ENCODE measurements around the gene OGDH.

The OGDH gene

GRCh38 chr7:44632196-44632595, 25.8 kb downstream of the OGDH start:
- TF ChIP-seq TEAD4 (IDR thresholded peaks at IDR 0.05): no peak
- no peak for TF ChIP-seq CREB1 (IDR thresholded peaks at IDR 0.05; ENCODE audit: low read depth)
- TF ChIP-seq FOXM1 (IDR thresholded peaks at IDR 0.05; ENCODE audit: borderline replicate concordance, low read depth): no peak
- TF ChIP-seq EGR1 (IDR thresholded peaks at IDR 0.05): no peak
- TF ChIP-seq RAD21 (IDR thresholded peaks at IDR 0.05; ENCODE audit: low read depth): no peak
- no peak for TF ChIP-seq TAF1 (IDR thresholded peaks at IDR 0.05; ENCODE audit: low read depth)
- TF ChIP-seq YY1 (IDR thresholded peaks at IDR 0.05; ENCODE audit: low read depth): no peak

GRCh38 chr7:44633254-44634186, 27.1 kb downstream of the OGDH start:
- TF ChIP-seq EP300 (IDR thresholded peaks at IDR 0.05; ENCODE audit: borderline replicate concordance) (no peak), EGR1 (IDR thresholded peaks at IDR 0.05) (no peak), FOXM1 (IDR thresholded peaks at IDR 0.05; ENCODE audit: borderline replicate concordance, low read depth) (no peak), YY1 (IDR thresholded peaks at IDR 0.05; ENCODE audit: low read depth) (no peak), CEBPB (IDR thresholded peaks at IDR 0.05) (no peak), TEAD4 (IDR thresholded peaks at IDR 0.05) (no peak), RAD21 (IDR thresholded peaks at IDR 0.05; ENCODE audit: low read depth) (no peak), ZBTB7A (IDR thresholded peaks at IDR 0.05; ENCODE audit: low read depth) (no peak), MAX (IDR thresholded peaks at IDR 0.05) (no peak), CREB1 (IDR thresholded peaks at IDR 0.05; ENCODE audit: low read depth) (no peak), TCF12 (IDR thresholded peaks at IDR 0.05; ENCODE audit: low read depth) (no peak)
- TF ChIP-seq, protein P1, sequence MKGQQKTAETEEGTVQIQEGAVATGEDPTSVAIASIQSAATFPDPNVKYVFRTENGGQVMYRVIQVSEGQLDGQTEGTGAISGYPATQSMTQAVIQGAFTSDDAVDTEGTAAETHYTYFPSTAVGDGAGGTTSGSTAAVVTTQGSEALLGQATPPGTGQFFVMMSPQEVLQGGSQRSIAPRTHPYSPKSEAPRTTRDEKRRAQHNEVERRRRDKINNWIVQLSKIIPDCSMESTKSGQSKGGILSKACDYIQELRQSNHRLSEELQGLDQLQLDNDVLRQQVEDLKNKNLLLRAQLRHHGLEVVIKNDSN (IDR thresholded peaks at IDR 0.05): no peak
- TF ChIP-seq, protein P2, sequence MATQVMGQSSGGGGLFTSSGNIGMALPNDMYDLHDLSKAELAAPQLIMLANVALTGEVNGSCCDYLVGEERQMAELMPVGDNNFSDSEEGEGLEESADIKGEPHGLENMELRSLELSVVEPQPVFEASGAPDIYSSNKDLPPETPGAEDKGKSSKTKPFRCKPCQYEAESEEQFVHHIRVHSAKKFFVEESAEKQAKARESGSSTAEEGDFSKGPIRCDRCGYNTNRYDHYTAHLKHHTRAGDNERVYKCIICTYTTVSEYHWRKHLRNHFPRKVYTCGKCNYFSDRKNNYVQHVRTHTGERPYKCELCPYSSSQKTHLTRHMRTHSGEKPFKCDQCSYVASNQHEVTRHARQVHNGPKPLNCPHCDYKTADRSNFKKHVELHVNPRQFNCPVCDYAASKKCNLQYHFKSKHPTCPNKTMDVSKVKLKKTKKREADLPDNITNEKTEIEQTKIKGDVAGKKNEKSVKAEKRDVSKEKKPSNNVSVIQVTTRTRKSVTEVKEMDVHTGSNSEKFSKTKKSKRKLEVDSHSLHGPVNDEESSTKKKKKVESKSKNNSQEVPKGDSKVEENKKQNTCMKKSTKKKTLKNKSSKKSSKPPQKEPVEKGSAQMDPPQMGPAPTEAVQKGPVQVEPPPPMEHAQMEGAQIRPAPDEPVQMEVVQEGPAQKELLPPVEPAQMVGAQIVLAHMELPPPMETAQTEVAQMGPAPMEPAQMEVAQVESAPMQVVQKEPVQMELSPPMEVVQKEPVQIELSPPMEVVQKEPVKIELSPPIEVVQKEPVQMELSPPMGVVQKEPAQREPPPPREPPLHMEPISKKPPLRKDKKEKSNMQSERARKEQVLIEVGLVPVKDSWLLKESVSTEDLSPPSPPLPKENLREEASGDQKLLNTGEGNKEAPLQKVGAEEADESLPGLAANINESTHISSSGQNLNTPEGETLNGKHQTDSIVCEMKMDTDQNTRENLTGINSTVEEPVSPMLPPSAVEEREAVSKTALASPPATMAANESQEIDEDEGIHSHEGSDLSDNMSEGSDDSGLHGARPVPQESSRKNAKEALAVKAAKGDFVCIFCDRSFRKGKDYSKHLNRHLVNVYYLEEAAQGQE (IDR thresholded peaks at IDR 0.05; ENCODE audit: low read depth): no peak

DNA sequence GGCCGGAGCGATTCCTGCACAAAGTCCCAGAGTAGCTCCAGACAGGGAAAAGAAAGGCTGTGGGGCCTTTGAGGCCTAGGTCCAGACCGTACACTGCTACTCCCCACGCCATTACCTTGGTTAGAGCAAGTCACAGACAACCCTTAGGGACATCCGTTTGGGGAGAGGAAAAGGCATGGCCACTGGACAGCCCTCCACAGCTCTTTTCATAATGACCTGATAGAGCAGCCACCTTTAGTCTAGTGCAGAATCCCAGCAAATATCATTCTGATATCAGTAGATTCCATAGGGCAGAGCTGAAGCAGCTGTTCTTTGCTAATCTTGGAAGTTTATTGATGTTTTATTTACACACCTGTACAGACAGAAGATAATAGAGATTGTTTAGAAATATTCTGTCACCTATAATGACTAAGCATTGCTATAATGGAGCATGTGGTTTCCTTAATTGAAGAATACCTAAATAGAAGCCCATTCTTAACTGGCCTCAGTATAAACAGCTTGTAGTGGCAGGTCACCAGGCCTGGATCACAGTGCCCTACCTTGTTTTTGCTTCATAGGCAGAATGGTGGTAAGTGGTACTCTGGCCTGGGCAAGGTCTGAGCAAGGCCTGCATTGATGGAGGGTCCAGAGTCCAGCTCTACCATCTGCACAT, 27.9 kb downstream of the OGDH start:
- TF ChIP-seq, protein P2 (IDR thresholded peaks at IDR 0.05; ENCODE audit: low read depth): no peak
- no peak for TF ChIP-seq YY1 (IDR thresholded peaks at IDR 0.05; ENCODE audit: low read depth)
- TF ChIP-seq FOXM1 (IDR thresholded peaks at IDR 0.05; ENCODE audit: borderline replicate concordance, low read depth): no peak
- no peak for TF ChIP-seq TAF1 (IDR thresholded peaks at IDR 0.05; ENCODE audit: low read depth)
- no peak for TF ChIP-seq TCF12 (IDR thresholded peaks at IDR 0.05; ENCODE audit: low read depth)
- no peak for TF ChIP-seq TEAD4 (IDR thresholded peaks at IDR 0.05)
- no peak for TF ChIP-seq ZBTB7A (IDR thresholded peaks at IDR 0.05; ENCODE audit: low read depth)
- TF ChIP-seq EP300 (IDR thresholded peaks at IDR 0.05; ENCODE audit: borderline replicate concordance): no peak
- TF ChIP-seq, protein P1 (IDR thresholded peaks at IDR 0.05): no peak
- no peak for TF ChIP-seq MAX (IDR thresholded peaks at IDR 0.05)
- no peak for TF ChIP-seq NFIC (IDR thresholded peaks at IDR 0.05)
- no peak for TF ChIP-seq CREB1 (IDR thresholded peaks at IDR 0.05; ENCODE audit: low read depth)
- TF ChIP-seq CEBPB (IDR thresholded peaks at IDR 0.05): no peak

DNA sequence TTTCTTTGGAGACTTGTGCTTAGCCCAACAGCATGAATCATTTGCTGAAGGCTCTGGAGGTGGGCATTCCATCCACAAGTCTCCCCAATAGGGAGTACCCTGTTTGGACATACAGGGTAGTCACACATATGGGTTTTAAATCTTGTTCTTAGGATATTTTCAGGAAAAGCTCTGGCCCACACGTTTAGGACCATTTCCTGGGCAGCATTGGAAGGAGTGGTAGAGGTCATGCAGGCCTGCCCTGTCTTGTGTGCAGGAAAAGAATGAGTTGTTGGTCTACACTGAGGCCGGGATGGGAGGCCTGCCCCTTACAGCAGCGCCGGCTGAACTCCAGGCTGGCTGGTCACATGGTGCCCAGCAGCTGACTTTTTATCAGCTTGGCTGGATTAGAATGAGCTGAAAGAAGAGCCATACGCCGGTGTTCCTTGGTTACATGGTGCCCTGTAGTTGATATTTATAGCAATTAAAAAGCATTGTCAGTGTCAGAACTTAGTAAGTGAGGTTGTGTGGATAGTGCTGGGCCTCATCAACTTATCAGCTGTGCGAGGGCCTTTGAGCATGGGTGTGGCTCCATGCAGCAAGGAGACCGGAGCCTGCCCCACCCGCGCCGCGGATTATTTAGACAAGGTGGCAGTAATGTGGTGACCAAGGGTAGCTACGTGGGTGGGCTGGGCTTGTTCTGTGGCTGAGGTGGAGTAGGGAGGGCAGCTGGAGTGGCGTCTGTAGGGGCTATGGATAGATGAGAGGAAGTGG, 28.6 kb downstream of the OGDH start:
- TF ChIP-seq, protein P1 (IDR thresholded peaks at IDR 0.05): no peak
